ENCODE results near the gene UGT1A10. TPM values are rescaled to one million over a fixed set of nuclear protein-coding genes. Genes with fewer than 3 reads are reported as not detected.

Gene UGT1A10
- total and polyA plus RNA-seq, 2 donors (not counting 3 experiments of a cell fraction or from before 2014, with no cell fraction given), result not detected

DNA sequence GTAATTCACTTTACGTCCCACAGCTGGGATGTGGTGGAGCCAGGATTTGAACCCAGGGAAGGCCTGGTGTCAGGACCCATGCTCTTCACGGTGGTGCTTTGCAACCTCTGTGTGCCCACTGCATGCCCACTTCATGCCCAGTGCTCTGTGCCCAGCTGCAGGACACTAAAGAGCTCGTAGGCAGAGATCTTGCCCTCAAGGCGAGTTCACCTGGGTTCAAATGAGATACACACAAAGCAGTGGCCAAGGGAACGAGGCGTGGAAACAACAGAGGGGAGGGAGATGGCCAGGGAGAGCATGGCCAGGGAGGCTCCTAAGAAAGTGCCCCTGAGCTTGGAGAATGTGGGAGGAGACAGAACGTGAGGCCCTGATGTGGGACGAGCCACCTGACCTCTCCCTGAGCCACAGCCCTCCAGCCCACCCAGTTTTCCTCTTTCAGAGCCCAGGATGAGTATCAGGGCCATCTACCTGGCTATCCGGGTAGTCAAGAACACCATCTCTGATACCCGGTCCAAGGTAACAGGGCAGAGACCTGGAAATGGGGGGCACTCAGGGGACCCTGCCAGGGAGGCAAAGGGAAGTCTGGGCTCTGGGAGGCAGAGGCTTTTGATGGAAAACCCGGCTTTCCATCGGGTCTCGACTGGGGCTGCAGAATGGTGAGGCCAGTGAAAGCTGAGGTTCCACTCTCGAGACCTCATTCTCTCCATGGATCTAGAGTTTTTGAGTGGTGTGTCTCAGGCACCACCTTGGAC lies 162.3 kb downstream of the UGT1A10 start:
- FAIRE-seq, result no peak
- TF ChIP-seq, protein P1, sequence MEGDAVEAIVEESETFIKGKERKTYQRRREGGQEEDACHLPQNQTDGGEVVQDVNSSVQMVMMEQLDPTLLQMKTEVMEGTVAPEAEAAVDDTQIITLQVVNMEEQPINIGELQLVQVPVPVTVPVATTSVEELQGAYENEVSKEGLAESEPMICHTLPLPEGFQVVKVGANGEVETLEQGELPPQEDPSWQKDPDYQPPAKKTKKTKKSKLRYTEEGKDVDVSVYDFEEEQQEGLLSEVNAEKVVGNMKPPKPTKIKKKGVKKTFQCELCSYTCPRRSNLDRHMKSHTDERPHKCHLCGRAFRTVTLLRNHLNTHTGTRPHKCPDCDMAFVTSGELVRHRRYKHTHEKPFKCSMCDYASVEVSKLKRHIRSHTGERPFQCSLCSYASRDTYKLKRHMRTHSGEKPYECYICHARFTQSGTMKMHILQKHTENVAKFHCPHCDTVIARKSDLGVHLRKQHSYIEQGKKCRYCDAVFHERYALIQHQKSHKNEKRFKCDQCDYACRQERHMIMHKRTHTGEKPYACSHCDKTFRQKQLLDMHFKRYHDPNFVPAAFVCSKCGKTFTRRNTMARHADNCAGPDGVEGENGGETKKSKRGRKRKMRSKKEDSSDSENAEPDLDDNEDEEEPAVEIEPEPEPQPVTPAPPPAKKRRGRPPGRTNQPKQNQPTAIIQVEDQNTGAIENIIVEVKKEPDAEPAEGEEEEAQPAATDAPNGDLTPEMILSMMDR (IDR thresholded peaks at IDR 0.05; ENCODE audit: extremely low read depth in 1 of 2, insufficient read depth in 1 of 2, low read depth in 1 of 2, low read length in 2 of 2), result no peak
- TF ChIP-seq EZH2 (IDR thresholded peaks at IDR 0.05; ENCODE audit: borderline replicate concordance, low read depth, low read length, severe bottlenecking), result no peak
- no peak for TF ChIP-seq FOS (IDR thresholded peaks at IDR 0.05; ENCODE audit: borderline replicate concordance, insufficient read depth, low read length)
- TF ChIP-seq JUN (IDR thresholded peaks at IDR 0.05; ENCODE audit: borderline replicate concordance, insufficient read depth, insufficient read length, low read depth), result no peak
- TF ChIP-seq POLR2A (IDR thresholded peaks at IDR 0.05; ENCODE audit: low read depth, low read length), result no peak
- no peak for TF ChIP-seq GATA2 (IDR thresholded peaks at IDR 0.05; ENCODE audit: insufficient read depth, insufficient read length, low read depth, low read length)
- no peak for TF ChIP-seq MAX (IDR thresholded peaks at IDR 0.05; ENCODE audit: insufficient read depth, insufficient read length)
- no peak for TF ChIP-seq POLR2AphosphoS5 (IDR thresholded peaks at IDR 0.05; ENCODE audit: insufficient read depth, low read depth, low read length)
- TF ChIP-seq MYC (IDR thresholded peaks at IDR 0.05; ENCODE audit: low read depth, low read length), result no peak
- Histone ChIP-seq H3K27ac (ENCODE audit: insufficient read depth, low read depth, low read length) (no peak overlapping the region), H3K4me1 (ENCODE audit: control insufficient read depth, extremely low read depth, insufficient read depth, low read length) (no peaks in the 10 kb centered on the region), H3K9me3 (replicated peaks; ENCODE audit: control insufficient read depth, insufficient read depth, low read length) (no peaks in the 10 kb centered on the region), H3K4me3 (replicated peaks in 1 of 3; ENCODE audit: insufficient read depth in 1 of 3, low read depth in 1 of 3, low read length in 3 of 3) (no peak overlapping the region), H3K9me1 (replicated peaks; ENCODE audit: control insufficient read depth, extremely low read depth, insufficient read depth, low read length) (no peaks in the 10 kb centered on the region), H3K4me2 (ENCODE audit: insufficient read depth, low read length) (no peak overlapping the region), H3K9ac (replicated peaks; ENCODE audit: extremely low read depth, insufficient read depth, low read length) (no peak overlapping the region), H4K20me1 (replicated peaks; ENCODE audit: control insufficient read depth, extremely low read depth, insufficient read depth, low read length) (no peaks in the 10 kb centered on the region), H3K36me3 (ENCODE audit: control insufficient read depth in 2 of 2, extremely low read depth in 1 of 2, insufficient read depth in 2 of 2, low read length in 2 of 2) (no peaks in the 10 kb centered on the region), H3K27me3 (ENCODE audit: control insufficient read depth in 2 of 2, insufficient read depth in 2 of 2, low read length in 2 of 2) (no peaks in the 10 kb centered on the region), H3K79me2 (ENCODE audit: control insufficient read depth, insufficient read depth, low read length) (no peaks in the 10 kb centered on the region), H2AFZ (ENCODE audit: low read depth, low read length) (no peak overlapping the region)
- ChIA-PET POLR2A (no interaction called here), CTCF (no interaction called here)
- no TSS peak for BruUV-seq (replicated peaks)
- dilution Hi-C loops (cut with MboI; ENCODE audit: extremely low pct_ligation_motif_present, low sequenced_read_pairs) (no loop called here), intact Hi-C loops (cut with micrococcal nuclease) (no loop called here)
- no peak for DNase-seq (ENCODE audit: low read depth, low spot score)
